ENCODE data around the gene FLNC. TPM values are rescaled to one million over a fixed set of nuclear protein-coding genes. Genes with fewer than 3 reads are reported as not detected.

FLNC gene
- total and polyA plus RNA-seq, 2 experiments from 2014 or later, result 46.6 to 60.7 TPM

DNA sequence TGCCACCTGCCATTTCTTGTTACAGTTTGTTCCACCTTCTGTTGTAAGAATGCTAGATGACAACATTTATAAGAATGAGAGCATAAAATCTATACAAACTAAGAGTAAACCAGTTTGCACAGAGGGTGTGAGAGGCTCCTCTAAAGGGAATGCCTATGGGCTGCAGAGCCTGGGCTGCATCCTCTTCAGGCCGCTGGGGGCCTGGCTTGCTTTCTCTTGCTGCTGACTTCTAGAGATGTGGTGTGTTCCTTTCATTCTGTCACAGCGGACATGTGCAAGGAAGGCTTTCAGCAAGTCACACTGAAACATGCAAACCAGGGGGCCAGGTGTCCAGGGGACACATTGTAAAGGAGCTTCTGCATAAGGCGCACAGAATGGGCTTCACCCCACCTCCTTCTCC, 25.4 kb downstream of the FLNC start:
- Histone ChIP-seq H3K79me2 (no peaks in the 10 kb centered on the region), H3K36me3 (replicated peaks; ENCODE audit: insufficient read depth, low read depth) (no peaks in the 10 kb centered on the region), H3K27ac (no peak overlapping the region), H4K20me1 (ENCODE audit: insufficient read depth, poor library complexity, severe bottlenecking) (no peaks in the 10 kb centered on the region), H3K4me1 (ENCODE audit: insufficient read depth) (no peaks in the 10 kb centered on the region), H3K9me2 (replicated peaks; ENCODE audit: insufficient read depth) (no peaks in the 10 kb centered on the region), H3K9me3 (ENCODE audit: low read depth) (no peaks in the 10 kb centered on the region), H2AFZ (no peak overlapping the region), H3K4me3 (no peak overlapping the region), H3K27me3 (no peaks in the 10 kb centered on the region), H3K4me2 (no peak overlapping the region)
- TF ChIP-seq EZH2phosphoT487 (IDR thresholded peaks at IDR 0.05; ENCODE audit: low read depth, severe bottlenecking, unreplicated experiment) (no peak), EZH2 (IDR thresholded peaks at IDR 0.05; ENCODE audit: borderline replicate concordance) (no peak)
- TF ChIP-seq, protein P1, sequence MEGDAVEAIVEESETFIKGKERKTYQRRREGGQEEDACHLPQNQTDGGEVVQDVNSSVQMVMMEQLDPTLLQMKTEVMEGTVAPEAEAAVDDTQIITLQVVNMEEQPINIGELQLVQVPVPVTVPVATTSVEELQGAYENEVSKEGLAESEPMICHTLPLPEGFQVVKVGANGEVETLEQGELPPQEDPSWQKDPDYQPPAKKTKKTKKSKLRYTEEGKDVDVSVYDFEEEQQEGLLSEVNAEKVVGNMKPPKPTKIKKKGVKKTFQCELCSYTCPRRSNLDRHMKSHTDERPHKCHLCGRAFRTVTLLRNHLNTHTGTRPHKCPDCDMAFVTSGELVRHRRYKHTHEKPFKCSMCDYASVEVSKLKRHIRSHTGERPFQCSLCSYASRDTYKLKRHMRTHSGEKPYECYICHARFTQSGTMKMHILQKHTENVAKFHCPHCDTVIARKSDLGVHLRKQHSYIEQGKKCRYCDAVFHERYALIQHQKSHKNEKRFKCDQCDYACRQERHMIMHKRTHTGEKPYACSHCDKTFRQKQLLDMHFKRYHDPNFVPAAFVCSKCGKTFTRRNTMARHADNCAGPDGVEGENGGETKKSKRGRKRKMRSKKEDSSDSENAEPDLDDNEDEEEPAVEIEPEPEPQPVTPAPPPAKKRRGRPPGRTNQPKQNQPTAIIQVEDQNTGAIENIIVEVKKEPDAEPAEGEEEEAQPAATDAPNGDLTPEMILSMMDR (IDR thresholded peaks at IDR 0.05; ENCODE audit: poor library complexity), result no peak
- 93% methylated on average over 3 of the region's 3 CpGs for WGBS (ENCODE audit: low lambda C conversion rate, missing lambda C conversion rate)
- no peak for DNase-seq (ENCODE audit: low spot score)

DNA sequence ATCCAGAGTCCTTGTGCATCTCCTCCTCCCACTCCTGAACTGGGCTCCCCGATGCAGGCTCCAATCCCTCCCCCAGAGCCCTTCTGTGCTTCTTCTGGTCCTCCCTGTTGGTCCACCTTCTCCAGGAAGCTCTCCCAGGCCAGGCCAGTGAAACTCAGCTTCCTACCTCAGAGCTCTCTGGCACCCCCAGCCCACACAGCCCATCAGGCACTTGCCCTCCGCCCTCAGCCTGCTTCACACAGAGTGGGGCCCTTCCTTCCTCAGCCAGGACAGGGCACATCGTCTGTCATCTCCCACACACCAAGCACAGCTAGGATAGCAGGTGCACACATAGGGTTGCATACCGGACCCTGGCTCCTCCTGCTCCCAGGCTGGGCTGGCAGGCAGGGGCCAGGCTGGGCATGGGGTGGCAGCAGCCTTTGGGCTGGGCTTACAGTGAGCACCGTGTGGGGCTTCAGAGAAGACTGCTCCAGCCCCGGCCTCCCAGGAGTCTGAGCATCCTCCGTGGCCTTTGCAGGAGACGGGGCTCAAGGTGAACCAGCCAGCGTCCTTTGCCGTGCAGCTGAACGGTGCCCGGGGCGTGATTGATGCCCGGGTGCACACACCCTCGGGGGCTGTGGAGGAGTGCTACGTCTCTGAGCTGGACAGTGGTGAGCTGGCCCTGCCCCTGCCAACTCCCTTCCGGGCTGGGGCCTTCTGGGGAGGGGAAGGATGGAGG, 26.0 kb downstream of the FLNC start:
- no peak overlapping the region for H2AFZ ChIP-seq

DNA sequence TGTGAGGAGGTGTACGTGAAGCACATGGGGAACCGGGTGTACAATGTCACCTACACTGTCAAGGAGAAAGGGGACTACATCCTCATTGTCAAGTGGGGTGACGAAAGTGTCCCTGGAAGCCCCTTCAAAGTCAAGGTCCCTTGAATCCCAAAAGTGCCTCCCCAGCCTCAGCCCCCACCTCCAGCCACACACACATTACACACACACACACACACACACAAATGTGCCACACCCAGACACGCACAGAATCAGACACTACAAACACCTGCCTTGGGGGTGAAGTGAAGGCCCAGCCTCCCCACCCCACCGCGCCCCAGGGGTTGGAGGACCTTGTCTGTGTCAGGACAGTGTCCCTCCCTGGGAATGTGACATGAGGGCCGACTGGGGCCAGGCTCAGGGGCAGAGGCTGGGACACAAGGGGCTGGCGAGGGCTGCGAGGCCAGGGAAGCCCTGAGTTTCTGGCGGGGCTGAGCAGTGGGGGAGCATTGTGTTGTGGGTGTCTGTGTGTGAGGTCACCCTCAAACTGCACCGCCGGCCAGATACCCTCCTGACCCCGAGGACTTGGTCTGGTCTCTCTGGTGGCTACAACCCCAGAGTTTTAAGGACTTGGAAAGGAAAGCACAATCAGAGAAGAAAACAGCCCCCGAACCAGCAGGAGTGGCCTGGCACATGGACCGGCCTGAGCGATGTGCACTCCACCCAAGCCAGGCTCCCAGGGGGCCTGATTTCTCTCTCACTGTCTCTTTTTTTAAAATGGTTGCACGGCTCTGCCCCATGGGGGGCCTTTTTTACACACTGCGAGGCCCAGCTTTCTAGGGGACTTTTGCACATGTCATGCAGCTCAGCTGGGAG, 28.4 kb downstream of the FLNC start:
- no peak for DNase-seq (ENCODE audit: low spot score)
- no peak overlapping the region for H3K27ac ChIP-seq
- H4K20me1 ChIP-seq (ENCODE audit: insufficient read depth, poor library complexity, severe bottlenecking), result peaks cover under 1% of the 10 kb centered on the region
- peaks cover 1% of the 10 kb centered on the region for H3K79me2 ChIP-seq
- peaks cover under 1% of the 10 kb centered on the region for H3K4me1 ChIP-seq (ENCODE audit: insufficient read depth)
- WGBS (ENCODE audit: low lambda C conversion rate, missing lambda C conversion rate), result 93% methylated on average over 18 of the region's 18 CpGs
- no peaks in the 10 kb centered on the region for H3K27me3 ChIP-seq
- no peak overlapping the region for H3K4me3 ChIP-seq
- no peaks in the 10 kb centered on the region for H3K36me3 ChIP-seq (replicated peaks; ENCODE audit: insufficient read depth, low read depth)
- TF ChIP-seq EZH2 (IDR thresholded peaks at IDR 0.05; ENCODE audit: borderline replicate concordance) (no peak), EZH2phosphoT487 (IDR thresholded peaks at IDR 0.05; ENCODE audit: low read depth, severe bottlenecking, unreplicated experiment) (no peak)
- TF ChIP-seq, protein P1 (IDR thresholded peaks at IDR 0.05; ENCODE audit: poor library complexity), result no peak
- no peak overlapping the region for H2AFZ ChIP-seq
- H3K4me2 ChIP-seq, result no peak overlapping the region
- H3K9me2 ChIP-seq (replicated peaks; ENCODE audit: insufficient read depth), result no peaks in the 10 kb centered on the region
- H3K9me3 ChIP-seq (ENCODE audit: low read depth), result no peaks in the 10 kb centered on the region

More for the DNA sequence above, 26.0 kb downstream of the FLNC start:
- no peaks in the 10 kb centered on the region for H4K20me1 ChIP-seq (ENCODE audit: insufficient read depth, poor library complexity, severe bottlenecking)
- H3K27me3 ChIP-seq, result no peaks in the 10 kb centered on the region
- WGBS (ENCODE audit: low lambda C conversion rate, missing lambda C conversion rate), result 97% methylated on average over 16 of the region's 17 CpGs
- H3K27ac ChIP-seq, result no peak overlapping the region
- no peaks in the 10 kb centered on the region for H3K4me1 ChIP-seq (ENCODE audit: insufficient read depth)
- no peaks in the 10 kb centered on the region for H3K9me3 ChIP-seq (ENCODE audit: low read depth)
- DNase-seq (ENCODE audit: low spot score), result no peak
- no peaks in the 10 kb centered on the region for H3K79me2 ChIP-seq
- no peak overlapping the region for H3K4me2 ChIP-seq
- H3K4me3 ChIP-seq, result no peak overlapping the region
- no peaks in the 10 kb centered on the region for H3K36me3 ChIP-seq (replicated peaks; ENCODE audit: insufficient read depth, low read depth)
- H3K9me2 ChIP-seq (replicated peaks; ENCODE audit: insufficient read depth), result no peaks in the 10 kb centered on the region
- TF ChIP-seq, protein P1 (IDR thresholded peaks at IDR 0.05; ENCODE audit: poor library complexity), result no peak
- no peak for TF ChIP-seq EZH2phosphoT487 (IDR thresholded peaks at IDR 0.05; ENCODE audit: low read depth, severe bottlenecking, unreplicated experiment)
- no peak for TF ChIP-seq EZH2 (IDR thresholded peaks at IDR 0.05; ENCODE audit: borderline replicate concordance)

Data from hepatocyte (in vitro differentiated cells).